Stomach (tissue), 9 donors: Measurements from ENCODE around the gene CCDC24. TPM values are rescaled to one million over a fixed set of nuclear protein-coding genes. Genes with fewer than 3 reads are reported as not detected.

ENCODE experiments used
- DNase-seq, 2 donors: peaks; one replicate each; pipeline versions ENCODE4 v3.0.0 to v3.0.0-alpha.2; 2013 to 2019
- H3K27ac ChIP-seq, 5 donors: fragments of 200-600 bp in 4 of 5; sonication (generic) in 4 of 5; one replicate each; pipeline ENCODE4 v1.5.1; 2013 to 2019; ENCODE audit warnings: mild to moderate bottlenecking in 1 of 5, moderate library complexity in 1 of 5
- H3K27me3 ChIP-seq, 3 donors: fragments of 200-600 bp; sonication (generic); one replicate each; pipeline ENCODE4 v1.5.1; 2017 to 2019; ENCODE audit warnings: mixed run types in 1 of 3
- H3K36me3 ChIP-seq, 4 donors: fragments of 200-600 bp; sonication (generic); 1 replicate in 3 of 4; 2 replicates in 1 of 4; pipeline ENCODE4 v1.5.1; 2016 to 2019
- H3K4me1 ChIP-seq, 4 donors: fragments of 200-600 bp; sonication (generic); one replicate each; pipeline ENCODE4 v1.5.1; 2016 to 2019
- H3K4me3 ChIP-seq, 4 donors: fragments of 200-600 bp; sonication (generic) in 3 of 4; one replicate each; pipeline ENCODE4 v1.5.1; 2016 to 2019; ENCODE audit warnings: mild to moderate bottlenecking in 1 of 4
- H3K9me3 ChIP-seq, 4 donors: fragments of 200-600 bp; sonication (generic); one replicate each; pipeline ENCODE4 v1.5.1; 2016 to 2019
- EP300 ChIP-seq: sonication (generic); formaldehyde crosslinking; IDR thresholded peaks from one replicate; pipeline ENCODE4 v1.6.1; 2017; ENCODE audit warnings: antibody characterized with exemption
- POLR2A ChIP-seq, 4 donors: fragments of 450-650 bp; IDR thresholded peaks; one replicate each; pipeline ENCODE4 v1.6.1; 2016; ENCODE audit warnings: antibody characterized with exemption in 4 of 4, control low read depth in 2 of 4, mild to moderate bottlenecking in 1 of 4, moderate library complexity in 1 of 4
- POLR2AphosphoS5 ChIP-seq, 3 donors: sonication (generic); formaldehyde crosslinking; IDR thresholded peaks; one replicate each; pipeline ENCODE4 v1.6.1; 2016; ENCODE audit warnings: antibody characterized with exemption in 3 of 3
- WGBS, 5 donors: extraction: QIAGEN DNeasy Blood & Tissue Kit in 3 of 5; methylation state at CpG; one replicate each; pipeline versions ENCODE4 v1.1.5 to v1.1.7; 2013 to 2018; 5-methylcytosine and 5-hydroxymethylcytosine counted together
- intact Hi-C: fragments of 100-400 bp; cut with DNase I; formaldehyde crosslinking; loops from one replicate; pipeline ENCODE4 v1.15.1; 2023; ENCODE audit warnings: low total_unique reads
- polyA plus RNA-seq, 3 donors: library from polyadenylated mRNA; stranded (reverse); fragments of 200-250 nt; gene quantifications; one replicate each; pipeline ENCODE4 v1.2.3, GENCODE V29; 2013
- total RNA-seq, 5 donors: library from RNA; depleted of rRNA; stranded (reverse); fragments of >200 nt; gene quantifications; one replicate each; pipeline versions ENCODE4 v1.1.0 to v1.2.3, GENCODE V29; 2014 to 2016
- TF ChIP-seq, protein P1 (sequence below), 7 experiments: fragments of 450-650 bp in 4 of 7; fragments of 200-600 bp in 3 of 7; sonication (generic) in 3 of 7; IDR thresholded peaks; one replicate each; pipeline ENCODE4 v1.5.1; 2016 to 2019; ENCODE audit warnings: antibody characterized with exemption in 7 of 7, control low read depth in 2 of 7, mild to moderate bottlenecking in 1 of 7
- donor health status: healthy with polysubstance abuse.
- donor health status: Bipolar disorder and iron deficiency.
- donor health status: healthy.

CCDC24 gene
- total and polyA plus RNA-seq, 8 donors: 1.2 to 32.4 (median 10.7) TPM

DNA sequence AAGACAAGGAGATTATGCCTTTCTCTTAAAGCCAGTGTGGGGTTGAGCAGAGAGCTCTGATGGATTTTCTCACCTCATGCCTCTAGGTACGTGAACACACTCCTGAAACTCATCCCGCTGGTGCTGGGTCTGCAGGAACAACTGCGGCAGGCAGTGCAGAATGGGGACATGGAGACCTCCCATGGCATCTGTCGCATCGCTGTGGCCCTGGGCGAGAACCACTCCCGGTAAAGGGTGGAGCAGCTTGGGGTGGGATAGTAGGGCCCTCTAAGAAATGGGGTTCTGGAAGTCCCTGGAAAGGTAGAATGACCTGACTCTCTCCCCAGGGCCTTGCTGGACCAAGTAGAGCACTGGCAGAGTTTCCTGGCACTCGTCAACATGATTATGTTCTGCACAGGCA, 35.2 kb upstream of the CCDC24 start:
- DNase-seq: no peak
- H3K36me3 ChIP-seq: peaks cover 17 to 60% (median 53%) of the 10 kb centered on the region in 4 donors
- no peak overlapping the region for H3K27ac ChIP-seq
- H3K27me3 ChIP-seq: no peaks in the 10 kb centered on the region
- no peaks in the 10 kb centered on the region for H3K9me3 ChIP-seq
- intact Hi-C loops: no loop called here
- H3K4me3 ChIP-seq: no peak overlapping the region
- peaks cover 0 to 17% (median 0%) of the 10 kb centered on the region in 4 donors for H3K4me1 ChIP-seq
- 94 to 98% (median 97%) methylated on average over 7 to 8 of the region's 8 CpGs for WGBS, 5 donors
- TF ChIP-seq EP300 (no peak), POLR2A (IDR thresholded peaks at IDR 0.05) (no peak), POLR2AphosphoS5 (IDR thresholded peaks at IDR 0.05) (no peak)
- TF ChIP-seq, protein P1, sequence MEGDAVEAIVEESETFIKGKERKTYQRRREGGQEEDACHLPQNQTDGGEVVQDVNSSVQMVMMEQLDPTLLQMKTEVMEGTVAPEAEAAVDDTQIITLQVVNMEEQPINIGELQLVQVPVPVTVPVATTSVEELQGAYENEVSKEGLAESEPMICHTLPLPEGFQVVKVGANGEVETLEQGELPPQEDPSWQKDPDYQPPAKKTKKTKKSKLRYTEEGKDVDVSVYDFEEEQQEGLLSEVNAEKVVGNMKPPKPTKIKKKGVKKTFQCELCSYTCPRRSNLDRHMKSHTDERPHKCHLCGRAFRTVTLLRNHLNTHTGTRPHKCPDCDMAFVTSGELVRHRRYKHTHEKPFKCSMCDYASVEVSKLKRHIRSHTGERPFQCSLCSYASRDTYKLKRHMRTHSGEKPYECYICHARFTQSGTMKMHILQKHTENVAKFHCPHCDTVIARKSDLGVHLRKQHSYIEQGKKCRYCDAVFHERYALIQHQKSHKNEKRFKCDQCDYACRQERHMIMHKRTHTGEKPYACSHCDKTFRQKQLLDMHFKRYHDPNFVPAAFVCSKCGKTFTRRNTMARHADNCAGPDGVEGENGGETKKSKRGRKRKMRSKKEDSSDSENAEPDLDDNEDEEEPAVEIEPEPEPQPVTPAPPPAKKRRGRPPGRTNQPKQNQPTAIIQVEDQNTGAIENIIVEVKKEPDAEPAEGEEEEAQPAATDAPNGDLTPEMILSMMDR (IDR thresholded peaks at IDR 0.05): no peak

DNA sequence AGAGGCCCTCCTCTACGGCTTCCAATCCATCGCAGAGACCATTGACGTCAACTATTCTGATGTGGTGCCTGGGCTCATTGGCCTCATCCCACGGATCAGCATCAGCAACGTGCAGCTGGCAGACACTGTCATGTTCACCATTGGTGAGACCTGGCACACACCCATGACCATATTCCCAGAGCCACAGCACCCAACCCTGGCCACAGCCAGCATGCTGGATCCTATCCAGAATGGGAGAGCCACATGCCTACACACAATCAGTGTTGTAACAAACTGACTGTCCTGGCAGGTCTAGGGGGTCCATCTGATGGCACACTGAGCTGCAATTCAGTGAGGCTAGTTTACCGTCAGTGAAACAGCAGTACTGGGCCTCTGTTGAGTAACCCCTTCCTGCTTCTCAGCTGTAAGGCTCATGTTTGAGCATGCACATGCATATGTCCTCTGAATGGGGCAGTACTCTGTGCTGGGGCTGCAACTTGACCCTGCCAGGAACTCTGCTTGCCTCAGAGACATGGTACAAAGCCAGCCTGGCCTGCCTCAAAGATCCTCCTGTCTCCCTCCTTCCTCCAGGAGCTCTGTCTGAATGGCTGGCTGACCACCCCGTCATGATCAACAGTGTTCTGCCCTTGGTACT, 33.9 kb upstream of the CCDC24 start:
- WGBS, 5 donors: 87 to 94% (median 90%) methylated on average over 6 to 7 of the region's 7 CpGs
- no peaks in the 10 kb centered on the region for H3K9me3 ChIP-seq

DNA sequence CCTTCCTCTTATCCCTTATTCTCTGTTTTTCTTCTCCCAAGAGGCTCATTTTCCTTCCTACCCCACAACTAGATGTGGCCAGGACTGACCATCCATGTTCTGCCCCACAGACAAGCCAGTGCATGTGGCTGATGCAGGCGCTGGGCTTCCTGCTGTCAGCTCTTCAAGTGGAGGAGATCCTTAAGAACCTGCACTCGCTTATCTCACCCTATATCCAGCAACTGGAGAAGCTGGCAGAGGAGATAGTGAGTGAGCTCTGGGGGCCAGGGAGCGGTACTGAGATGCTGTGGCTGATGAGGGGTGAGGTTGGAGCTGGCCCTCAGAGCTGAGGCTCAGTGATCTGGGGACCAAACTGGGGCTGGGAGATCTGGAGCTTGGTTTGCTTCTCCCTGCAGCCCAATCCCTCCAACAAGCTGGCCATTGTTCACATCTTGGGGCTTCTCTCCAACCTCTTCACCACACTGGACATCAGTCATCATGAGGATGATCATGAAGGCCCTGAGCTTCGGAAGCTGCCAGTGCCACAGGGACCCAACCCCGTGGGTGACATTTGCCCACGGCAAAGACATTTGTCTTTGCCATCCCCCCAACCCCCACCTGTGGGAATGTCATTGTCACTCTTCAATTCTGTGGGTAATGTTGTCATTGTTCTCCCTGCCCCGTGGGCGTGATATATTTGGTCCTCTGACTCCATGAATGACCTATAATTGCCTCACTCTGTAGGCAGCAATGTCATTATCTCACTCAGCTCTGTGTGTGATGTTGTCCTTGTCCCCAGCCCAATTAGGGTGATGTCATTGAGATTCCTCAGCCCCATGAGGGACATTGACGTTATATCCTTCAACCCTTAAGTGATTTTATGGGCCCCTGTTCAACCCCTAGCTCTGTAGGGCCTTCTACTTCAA, 32.8 kb upstream of the CCDC24 start:
- H3K9me3 ChIP-seq: no peaks in the 10 kb centered on the region
- WGBS, 5 donors: 87 to 94% (median 92%) methylated on average over 9 of the region's 9 CpGs
- no peak overlapping the region for H3K27ac ChIP-seq
- TF ChIP-seq POLR2A (IDR thresholded peaks at IDR 0.05): no peak
- TF ChIP-seq, protein P1 (IDR thresholded peaks at IDR 0.05): no peak
- no peak overlapping the region for H3K4me3 ChIP-seq
- H3K27me3 ChIP-seq: no peaks in the 10 kb centered on the region
- peaks cover 32 to 84% (median 76%) of the 10 kb centered on the region in 4 donors for H3K36me3 ChIP-seq
- intact Hi-C loops: no loop called here
- DNase-seq: no peak
- H3K4me1 ChIP-seq: peaks cover 0 to 3% (median 0%) of the 10 kb centered on the region in 4 donors

More for the DNA sequence above, 33.9 kb upstream of the CCDC24 start:
- DNase-seq: no peak
- H3K36me3 ChIP-seq: peaks cover 27 to 73% (median 66%) of the 10 kb centered on the region in 4 donors
- intact Hi-C loops: no loop called here
- H3K4me3 ChIP-seq: no peak overlapping the region
- no peak overlapping the region for H3K27ac ChIP-seq
- H3K4me1 ChIP-seq: peaks cover 0 to 11% (median 0%) of the 10 kb centered on the region in 4 donors
- no peaks in the 10 kb centered on the region for H3K27me3 ChIP-seq
- TF ChIP-seq, protein P1 (IDR thresholded peaks at IDR 0.05): no peak

DNA sequence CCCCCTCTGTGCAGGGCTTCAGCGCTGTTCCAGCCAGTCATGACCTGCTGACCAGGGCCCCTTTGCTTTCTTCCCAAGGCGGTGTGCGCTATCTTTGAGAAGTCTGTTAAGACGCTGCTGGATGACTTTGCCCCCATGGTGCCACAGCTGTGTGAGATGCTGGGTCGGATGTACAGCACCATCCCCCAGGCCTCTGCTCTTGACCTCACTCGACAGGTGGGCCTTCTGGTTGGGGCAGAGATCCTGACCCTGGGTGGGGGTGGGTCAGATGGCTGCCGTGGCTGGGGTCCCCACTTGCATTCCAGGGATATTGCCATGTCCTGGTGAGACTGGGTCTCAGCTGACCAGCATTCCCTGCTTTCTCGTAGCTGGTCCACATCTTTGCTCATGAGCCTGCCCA, 30.6 kb upstream of the CCDC24 start:
- 78 to 95% (median 92%) methylated on average over 3 to 8 of the region's 8 CpGs for WGBS, 5 donors
- Histone ChIP-seq H3K4me1 (no peaks in the 10 kb centered on the region), H3K4me3 (no peak overlapping the region), H3K27me3 (no peaks in the 10 kb centered on the region), H3K9me3 (no peaks in the 10 kb centered on the region), H3K36me3 (peaks cover 37 to 91% (median 90%) of the 10 kb centered on the region in 4 donors), H3K27ac (no peak overlapping the region)
- intact Hi-C loops: no loop called here
- TF ChIP-seq POLR2AphosphoS5 (IDR thresholded peaks at IDR 0.05) (no peak), POLR2A (IDR thresholded peaks at IDR 0.05) (no peak), EP300 (no peak)
- TF ChIP-seq, protein P1 (IDR thresholded peaks at IDR 0.05): no peak
- DNase-seq: no peak
